Measurements from ENCODE around the gene MSH6.

MSH6 gene

GRCh38 chr2:47777277-47777937, 5.5 kb upstream of the MSH6 start:
- Histone ChIP-seq H3K27ac (replicated peaks) (no peak overlapping the region), H3K27me3 (ENCODE audit: insufficient read depth, poor library complexity, severe bottlenecking) (no peaks in the 10 kb centered on the region), H3K4me3 (replicated peaks; ENCODE audit: insufficient read depth, low read length) (no peak overlapping the region)
- DNase-seq (ENCODE audit: low read depth in 1 of 2, low spot score in 1 of 2) = no peak
- TF ChIP-seq SPI1 (IDR thresholded peaks at IDR 0.05; ENCODE audit: borderline replicate concordance, low read depth) = no peak
- no peak for TF ChIP-seq GABPA (IDR thresholded peaks at IDR 0.05; ENCODE audit: low read depth)
- no peak for TF ChIP-seq CTCF (IDR thresholded peaks at IDR 0.05; ENCODE audit: insufficient read depth, low read length)
- TF ChIP-seq POLR2AphosphoS5 (IDR thresholded peaks at IDR 0.05; ENCODE audit: low read depth) = no peak
- TF ChIP-seq REST (IDR thresholded peaks at IDR 0.05; ENCODE audit: insufficient replicate concordance, low read depth) = no peak

GRCh38 chr2:47778698-47779425, 4.1 kb upstream of the MSH6 start:
- Histone ChIP-seq H3K27me3 (ENCODE audit: insufficient read depth, poor library complexity, severe bottlenecking) (no peaks in the 10 kb centered on the region), H3K4me3 (replicated peaks; ENCODE audit: insufficient read depth, low read length) (no peak overlapping the region), H3K27ac (replicated peaks) (no peak overlapping the region)
- no peak for DNase-seq (ENCODE audit: low read depth in 1 of 2, low spot score in 1 of 2)
- TF ChIP-seq REST (IDR thresholded peaks at IDR 0.05; ENCODE audit: insufficient replicate concordance, low read depth) = no peak
- TF ChIP-seq SPI1 (IDR thresholded peaks at IDR 0.05; ENCODE audit: borderline replicate concordance, low read depth) = no peak
- no peak for TF ChIP-seq CTCF (IDR thresholded peaks at IDR 0.05; ENCODE audit: insufficient read depth, low read length)
- TF ChIP-seq GABPA (IDR thresholded peaks at IDR 0.05; ENCODE audit: low read depth) = no peak
- no peak for TF ChIP-seq POLR2AphosphoS5 (IDR thresholded peaks at IDR 0.05; ENCODE audit: low read depth)

GRCh38 chr2:47779426-47779790, 3.5 kb upstream of the MSH6 start:
- H3K27me3 ChIP-seq (ENCODE audit: insufficient read depth, poor library complexity, severe bottlenecking) = no peaks in the 10 kb centered on the region
- TF ChIP-seq SPI1 (IDR thresholded peaks at IDR 0.05; ENCODE audit: borderline replicate concordance, low read depth) (no peak), GABPA (IDR thresholded peaks at IDR 0.05; ENCODE audit: low read depth) (no peak)
- no peak overlapping the region for H3K4me3 ChIP-seq (replicated peaks; ENCODE audit: insufficient read depth, low read length)
- no peak overlapping the region for H3K27ac ChIP-seq (replicated peaks)
- no peak for DNase-seq (ENCODE audit: low read depth in 1 of 2, low spot score in 1 of 2)

GRCh38 chr2:47782381-47782670, 619 bp upstream of the MSH6 start:
- DNase-seq (ENCODE audit: low read depth in 1 of 2, low spot score in 1 of 2) = no peak
- Histone ChIP-seq H3K27ac (replicated peaks) (peak overlapping the region; percentile 89), H3K27me3 (ENCODE audit: insufficient read depth, poor library complexity, severe bottlenecking) (no peaks in the 10 kb centered on the region), H3K4me3 (replicated peaks; ENCODE audit: insufficient read depth, low read length) (peak overlapping the region; percentile 58)
- TF ChIP-seq GABPA (IDR thresholded peaks at IDR 0.05; ENCODE audit: low read depth) (no peak), SPI1 (IDR thresholded peaks at IDR 0.05; ENCODE audit: borderline replicate concordance, low read depth) (no peak), CTCF (IDR thresholded peaks at IDR 0.05; ENCODE audit: insufficient read depth, low read length) (no peak), POLR2AphosphoS5 (IDR thresholded peaks at IDR 0.05; ENCODE audit: low read depth) (no peak)

Data from HL-60 (cell line).